ENCODE measurements around the gene PPP1R15B. TPM values are rescaled to one million over a fixed set of nuclear protein-coding genes. Genes with fewer than 3 reads are reported as not detected.

The PPP1R15B gene
- total RNA-seq, 1 experiment from 2014 or later: 52.5 TPM

- Histone ChIP-seq H3K4me1 (ENCODE audit: insufficient read depth, low read length, poor library complexity, severe bottlenecking) (peaks cover 12% of the 10 kb centered on the region), H3K4me3 (ENCODE audit: low read depth, low read length, poor library complexity, severe bottlenecking) (peak overlapping the region; percentile 99), H3K36me3 (ENCODE audit: insufficient read depth, low read length, poor library complexity, severe bottlenecking) (peaks cover 22% of the 10 kb centered on the region), H3K9me3 (ENCODE audit: low read depth, low read length, poor library complexity, severe bottlenecking) (no peaks in the 10 kb centered on the region), H3K27me3 (replicated peaks; ENCODE audit: insufficient read depth, low read depth, low read length, poor library complexity) (no peaks in the 10 kb centered on the region), H3K27ac (ENCODE audit: low read depth, low read length, poor library complexity, severe bottlenecking) (peak overlapping the region; percentile 99)
- ChIA-PET CTCF (interaction anchor here (1.0 to 2.1 kb wide), 2 partner anchors 12 to 20 kb away, joined by 3 to 8 read pairs; no protein-coding TSS in a partner anchor), POLR2A (ENCODE audit: low non-redundant PET) (no interaction called here)
- TSS peak; percentile 25 for BruUV-seq (replicated peaks)
- peak; percentile 35 for DNase-seq (ENCODE audit: low spot score)
- TF ChIP-seq EZH2 (IDR thresholded peaks at IDR 0.05; ENCODE audit: borderline replicate concordance, low read depth, low read length, poor library complexity, severe bottlenecking): no peak
- TF ChIP-seq CTCF (conservative IDR thresholded peaks at IDR 0.05; ENCODE audit: low read depth, low read length): no peak
- intact Hi-C loops (cut with micrococcal nuclease; ENCODE audit: unreplicated experiment): no loop called here
Observed at GRCh38 chr1:204410688-204411450, 748 bp downstream of the PPP1R15B start.

GRCh38 chr1:204409836-204410687 is 1.6 kb downstream of the PPP1R15B start:
- CTCF ChIA-PET: interaction anchor here (1.0 to 2.1 kb wide), 2 partner anchors 12 to 21 kb away, joined by 3 to 8 read pairs; no protein-coding TSS in a partner anchor
- no TSS peak for BruUV-seq (replicated peaks)
- H3K4me1 ChIP-seq (ENCODE audit: insufficient read depth, low read length, poor library complexity, severe bottlenecking): peaks cover 17% of the 10 kb centered on the region
- H3K4me3 ChIP-seq (ENCODE audit: low read depth, low read length, poor library complexity, severe bottlenecking): peak overlapping the region; percentile 99
- H3K9me3 ChIP-seq (ENCODE audit: low read depth, low read length, poor library complexity, severe bottlenecking): no peaks in the 10 kb centered on the region
- no peak for DNase-seq (ENCODE audit: low spot score)
- TF ChIP-seq CTCF (conservative IDR thresholded peaks at IDR 0.05; ENCODE audit: low read depth, low read length) (no peak), EZH2 (IDR thresholded peaks at IDR 0.05; ENCODE audit: borderline replicate concordance, low read depth, low read length, poor library complexity, severe bottlenecking) (no peak)
- H3K36me3 ChIP-seq (ENCODE audit: insufficient read depth, low read length, poor library complexity, severe bottlenecking): peaks cover 30% of the 10 kb centered on the region
- H3K27ac ChIP-seq (ENCODE audit: low read depth, low read length, poor library complexity, severe bottlenecking): peak overlapping the region; percentile 99
- POLR2A ChIA-PET (ENCODE audit: low non-redundant PET): no interaction called here
- intact Hi-C loops (cut with micrococcal nuclease; ENCODE audit: unreplicated experiment): no loop called here
- H3K27me3 ChIP-seq (replicated peaks; ENCODE audit: insufficient read depth, low read depth, low read length, poor library complexity): no peaks in the 10 kb centered on the region

GRCh38 chr1:204409123-204409522 is 2.5 kb downstream of the PPP1R15B start:
- DNase-seq (ENCODE audit: low spot score): no peak
- TF ChIP-seq CTCF (conservative IDR thresholded peaks at IDR 0.05; ENCODE audit: low read depth, low read length) (no peak), EZH2 (IDR thresholded peaks at IDR 0.05; ENCODE audit: borderline replicate concordance, low read depth, low read length, poor library complexity, severe bottlenecking) (no peak)
- POLR2A ChIA-PET (ENCODE audit: low non-redundant PET): no interaction called here
- Histone ChIP-seq H3K36me3 (ENCODE audit: insufficient read depth, low read length, poor library complexity, severe bottlenecking) (peaks cover 40% of the 10 kb centered on the region), H3K27ac (ENCODE audit: low read depth, low read length, poor library complexity, severe bottlenecking) (peak overlapping the region; percentile 99), H3K27me3 (replicated peaks; ENCODE audit: insufficient read depth, low read depth, low read length, poor library complexity) (no peaks in the 10 kb centered on the region), H3K4me1 (ENCODE audit: insufficient read depth, low read length, poor library complexity, severe bottlenecking) (peaks cover 17% of the 10 kb centered on the region), H3K9me3 (ENCODE audit: low read depth, low read length, poor library complexity, severe bottlenecking) (no peaks in the 10 kb centered on the region), H3K4me3 (ENCODE audit: low read depth, low read length, poor library complexity, severe bottlenecking) (peak overlapping the region; percentile 99)
- BruUV-seq (replicated peaks): no TSS peak
- CTCF ChIA-PET: no interaction called here
- intact Hi-C loops (cut with micrococcal nuclease; ENCODE audit: unreplicated experiment): no loop called here

All from A673 (cell line).